GM13977 (cell line): ENCODE results near the gene LMNTD2.

Source experiments
- DNase-seq: peaks from one replicate; pipeline ENCODE4 v3.0.0; 2012; ENCODE audit warnings: low spot score
- CTCF ChIP-seq: IDR thresholded peaks from 2 replicates; pipeline ENCODE4 v1.5.1; 2012; ENCODE audit warnings: mild to moderate bottlenecking, control low read depth; ENCODE audit not compliant: insufficient read depth; ENCODE audit errors: extremely low read depth, missing control alignments
- in situ Hi-C: fragments of 300-500 bp; cut with MboI; formaldehyde crosslinking; loops from one replicate; pipeline ENCODE4 v1.12.0; 2022; ENCODE audit warnings: low sequenced_read_pairs, low pct_unique_long_range_greater_than_20kb, mixed read lengths, inconsistent platforms; ENCODE audit not compliant: unreplicated experiment

Gene LMNTD2

GRCh38 chr11:560305-561147, at the start of gene LMNTD2, which contains the start of gene RASSF7:
LMNTD2 (minus strand) TSS chr11:560738; CDS start chr11:560716, 22 bp downstream.
RASSF7 (plus strand) TSS chr11:560970; CDS start chr11:561769, 799 bp downstream.
- DNase-seq = peak; percentile 100
- in situ Hi-C loops = no loop called here
- no peak for TF ChIP-seq CTCF

- no peak for TF ChIP-seq CTCF
- no peak for DNase-seq
- in situ Hi-C loops = no loop called here
Measured at GRCh38 chr11:609341-609811, 48.8 kb upstream of the LMNTD2 start.

GRCh38 chr11:608791-609251, 48.3 kb upstream of the LMNTD2 start:
- DNase-seq = no peak
- in situ Hi-C loops = no loop called here
- no peak for TF ChIP-seq CTCF

GRCh38 chr11:607971-608659, 47.6 kb upstream of the LMNTD2 start:
- in situ Hi-C loops = no loop called here
- no peak for TF ChIP-seq CTCF
- DNase-seq = no peak

- no peak for DNase-seq
- in situ Hi-C loops = no loop called here
- TF ChIP-seq CTCF = no peak
Measured at GRCh38 chr11:607020-607780, 46.7 kb upstream of the LMNTD2 start.

GRCh38 chr11:606245-606644, 45.7 kb upstream of the LMNTD2 start:
- no peak for DNase-seq
- in situ Hi-C loops = no loop called here
- TF ChIP-seq CTCF = no peak
